WTC11 (cell line): ENCODE results near the gene ERMAP. TPM values are rescaled to one million over a fixed set of nuclear protein-coding genes. Genes with fewer than 3 reads are reported as not detected.

Source experiments
- ATAC-seq: fragments of 200-7000 bp; cut with Tn5 transposase; 2 replicates; pipeline ENCODE4 v1.10.0; 2021; ENCODE audit warnings: mild to moderate bottlenecking, moderate library complexity
- CTCF ChIA-PET: fragments of 300-600 bp; sonication (Branson Sonifier 250); formaldehyde crosslinking; loops from one replicate; lab custom pipeline; 2021; ENCODE audit warnings: antibody characterized with exemption; lab: Charles Lee
- POLR2A ChIA-PET: fragments of 350-600 bp; sonication (Branson Sonifier 250); formaldehyde crosslinking; loops from one replicate; lab custom pipeline; 2021; ENCODE audit warnings: antibody characterized with exemption; lab: Charles Lee
- DNase-seq: peaks from one replicate; pipeline ENCODE4 v3.0.0; 2021; ENCODE audit warnings: low spot score
- H3K27ac Mint-ChIP-seq: 2 replicates; pipeline ENCODE4 v1.8.0; 2021; ENCODE audit warnings: mixed read lengths
- H3K27me3 Mint-ChIP-seq: 2 replicates; pipeline ENCODE4 v1.8.0; 2021; ENCODE audit warnings: low read depth, mild to moderate bottlenecking, moderate library complexity, mixed read lengths
- H3K36me3 Mint-ChIP-seq: 2 replicates; pipeline ENCODE4 v1.8.0; 2021; ENCODE audit warnings: mixed read lengths
- H3K4me1 Mint-ChIP-seq: 2 replicates; pipeline ENCODE4 v1.8.0; 2022; ENCODE audit warnings: mixed read lengths
- H3K4me3 Mint-ChIP-seq: 2 replicates; pipeline ENCODE4 v1.8.0; 2021; ENCODE audit warnings: mild to moderate bottlenecking, moderate library complexity, mixed read lengths
- H3K9me3 Mint-ChIP-seq: 2 replicates; pipeline ENCODE4 v1.8.0; 2021; ENCODE audit warnings: mixed read lengths
- ELF4 ChIP-seq: sonication (generic); formaldehyde crosslinking; IDR thresholded peaks from 2 replicates; pipeline ENCODE4 v1.8.1; 2022; ENCODE audit warnings: low read depth, mild to moderate bottlenecking, moderate library complexity, missing genetic modification reagents
- EMX1 ChIP-seq: fragments of 250-450 bp; sonication (Bioruptor Pico); IDR thresholded peaks from 2 replicates; pipeline ENCODE4 v1.8.0; 2021; ENCODE audit warnings: mild to moderate bottlenecking
- FOXK1 ChIP-seq: sonication (generic); formaldehyde crosslinking; IDR thresholded peaks from 2 replicates; pipeline ENCODE4 v1.8.0; 2022; ENCODE audit warnings: mild to moderate bottlenecking, moderate library complexity, missing genetic modification reagents
- FOXP1 ChIP-seq: sonication (generic); formaldehyde crosslinking; IDR thresholded peaks from 2 replicates; pipeline ENCODE4 v1.8.0; 2022; ENCODE audit warnings: missing genetic modification reagents, mild to moderate bottlenecking, moderate library complexity, borderline replicate concordance
- NFATC4 ChIP-seq: fragments of 250-450 bp; sonication (Bioruptor Pico); IDR thresholded peaks from 2 replicates; pipeline ENCODE4 v1.9.0; 2021; ENCODE audit warnings: mild to moderate bottlenecking
- PRRX2 ChIP-seq: fragments of 250-450 bp; sonication (Bioruptor Pico); IDR thresholded peaks from 2 replicates; pipeline ENCODE4 v1.8.0; 2021; ENCODE audit warnings: mild to moderate bottlenecking
- USF1 ChIP-seq: sonication (generic); formaldehyde crosslinking; IDR thresholded peaks from 2 replicates; pipeline ENCODE4 v1.8.0; 2022; ENCODE audit warnings: mild to moderate bottlenecking, missing genetic modification reagents
- ZMAT4 ChIP-seq: fragments of 250-450 bp; sonication (Bioruptor Pico); IDR thresholded peaks from 2 replicates; pipeline ENCODE4 v1.9.0; 2021; ENCODE audit warnings: mild to moderate bottlenecking
- ZNF281 ChIP-seq: sonication (generic); formaldehyde crosslinking; IDR thresholded peaks from 2 replicates; pipeline ENCODE4 v1.8.0; 2023; ENCODE audit warnings: mild to moderate bottlenecking, missing genetic modification reagents
- ZNF317 ChIP-seq: sonication (generic); formaldehyde crosslinking; IDR thresholded peaks from 2 replicates; pipeline ENCODE4 v1.8.1; 2023; ENCODE audit warnings: low read depth, mild to moderate bottlenecking, moderate library complexity, missing genetic modification reagents, borderline replicate concordance
- total RNA-seq: library from RNA; stranded (reverse); gene quantifications from 3 replicates; pipeline ENCODE4 v1.2.3, GENCODE V29; 2021
- TF ChIP-seq, protein P1 (sequence below): sonication (generic); formaldehyde crosslinking; IDR thresholded peaks from 2 replicates; pipeline ENCODE4 v1.8.1; 2023; ENCODE audit warnings: mild to moderate bottlenecking, missing genetic modification reagents, moderate library complexity
- TF ChIP-seq, protein P2 (sequence below): sonication (generic); formaldehyde crosslinking; IDR thresholded peaks from 2 replicates; pipeline ENCODE4 v1.8.0; 2022; ENCODE audit warnings: mild to moderate bottlenecking, missing genetic modification reagents
- TF ChIP-seq, protein P3 (sequence below): sonication (generic); formaldehyde crosslinking; IDR thresholded peaks from 2 replicates; pipeline ENCODE4 v1.8.0; 2022; ENCODE audit warnings: missing genetic modification reagents

The ERMAP gene
- total RNA-seq, 1 experiment from 2014 or later = 2.6 TPM

GRCh38 chr1:42886800-42887199, 69.9 kb downstream of the ERMAP start:
- POLR2A ChIA-PET = no interaction called here
- TF ChIP-seq ZNF281 (CRISPR knock-in tag) (no peak), ZMAT4 (CRISPR knock-in tag) (no peak), PRRX2 (CRISPR knock-in tag) (no peak)
- TF ChIP-seq, protein P1, sequence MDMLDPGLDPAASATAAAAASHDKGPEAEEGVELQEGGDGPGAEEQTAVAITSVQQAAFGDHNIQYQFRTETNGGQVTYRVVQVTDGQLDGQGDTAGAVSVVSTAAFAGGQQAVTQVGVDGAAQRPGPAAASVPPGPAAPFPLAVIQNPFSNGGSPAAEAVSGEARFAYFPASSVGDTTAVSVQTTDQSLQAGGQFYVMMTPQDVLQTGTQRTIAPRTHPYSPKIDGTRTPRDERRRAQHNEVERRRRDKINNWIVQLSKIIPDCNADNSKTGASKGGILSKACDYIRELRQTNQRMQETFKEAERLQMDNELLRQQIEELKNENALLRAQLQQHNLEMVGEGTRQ (CRISPR knock-in tag) = no peak
- TF ChIP-seq, all 79 proteins: peak for 0
- Mint-ChIP-seq H3K36me3 (no peaks in the 10 kb centered on the region), H3K27ac (no peak overlapping the region), H3K27me3 (peaks cover 7% of the 10 kb centered on the region; the same call in 1 of the 2 replicates), H3K9me3 (no peaks in the 10 kb centered on the region), H3K4me1 (no peaks in the 10 kb centered on the region), H3K4me3 (no peak overlapping the region)
- DNase-seq = no peak
- CTCF ChIA-PET = interaction anchor here (1.4 kb wide), 1 partner anchor 27 kb away, joined by 4 read pairs; no protein-coding TSS in a partner anchor
- ATAC-seq = no peak

DNA sequence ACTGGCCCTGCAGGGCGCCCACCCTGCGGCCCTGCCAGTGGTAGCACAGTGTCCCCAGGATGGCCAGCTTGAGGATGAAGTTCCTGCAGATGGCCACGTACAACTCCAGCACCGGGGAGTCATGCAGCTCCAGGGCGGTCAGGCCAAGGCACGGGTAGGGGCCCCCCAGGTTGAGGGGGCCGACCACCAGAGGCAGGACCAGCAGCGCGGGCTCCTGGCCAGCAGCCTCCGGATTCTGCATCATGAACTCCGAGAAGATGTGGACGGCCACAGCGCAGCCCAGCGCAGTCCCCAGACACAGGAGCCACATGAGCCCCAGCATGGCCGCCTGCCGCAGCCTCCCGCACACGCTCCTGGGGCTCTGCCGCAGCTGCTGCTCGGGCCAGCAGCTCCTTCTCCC, 70.4 kb downstream of the ERMAP start:
- H3K27ac Mint-ChIP-seq = no peak overlapping the region
- CTCF ChIA-PET = interaction anchor here (1.4 kb wide), 1 partner anchor 26 kb away, joined by 4 read pairs; no protein-coding TSS in a partner anchor
- H3K9me3 Mint-ChIP-seq = no peaks in the 10 kb centered on the region
- POLR2A ChIA-PET = no interaction called here
- no peak for ATAC-seq
- H3K27me3 Mint-ChIP-seq = peaks cover 7% of the 10 kb centered on the region; the same call in 1 of the 2 replicates
- DNase-seq = no peak
- TF ChIP-seq USF1 (CRISPR knock-in tag) = no peak
- TF ChIP-seq FOXK1 = no peak
- no peak for TF ChIP-seq ZNF317 (CRISPR knock-in tag)
- no peak for TF ChIP-seq ZMAT4 (CRISPR knock-in tag)
- TF ChIP-seq, protein P2, sequence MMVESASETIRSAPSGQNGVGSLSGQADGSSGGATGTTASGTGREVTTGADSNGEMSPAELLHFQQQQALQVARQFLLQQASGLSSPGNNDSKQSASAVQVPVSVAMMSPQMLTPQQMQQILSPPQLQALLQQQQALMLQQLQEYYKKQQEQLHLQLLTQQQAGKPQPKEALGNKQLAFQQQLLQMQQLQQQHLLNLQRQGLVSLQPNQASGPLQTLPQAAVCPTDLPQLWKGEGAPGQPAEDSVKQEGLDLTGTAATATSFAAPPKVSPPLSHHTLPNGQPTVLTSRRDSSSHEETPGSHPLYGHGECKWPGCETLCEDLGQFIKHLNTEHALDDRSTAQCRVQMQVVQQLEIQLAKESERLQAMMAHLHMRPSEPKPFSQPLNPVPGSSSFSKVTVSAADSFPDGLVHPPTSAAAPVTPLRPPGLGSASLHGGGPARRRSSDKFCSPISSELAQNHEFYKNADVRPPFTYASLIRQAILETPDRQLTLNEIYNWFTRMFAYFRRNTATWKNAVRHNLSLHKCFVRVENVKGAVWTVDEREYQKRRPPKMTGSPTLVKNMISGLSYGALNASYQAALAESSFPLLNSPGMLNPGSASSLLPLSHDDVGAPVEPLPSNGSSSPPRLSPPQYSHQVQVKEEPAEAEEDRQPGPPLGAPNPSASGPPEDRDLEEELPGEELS (CRISPR knock-in tag) = no peak
- TF ChIP-seq FOXP1 (CRISPR knock-in tag) = no peak
- no peak for TF ChIP-seq ELF4 (CRISPR knock-in tag)
- TF ChIP-seq, all 79 proteins: peak for 0
- Mint-ChIP-seq H3K4me1 (no peaks in the 10 kb centered on the region), H3K36me3 (no peaks in the 10 kb centered on the region), H3K4me3 (no peak overlapping the region)

DNA sequence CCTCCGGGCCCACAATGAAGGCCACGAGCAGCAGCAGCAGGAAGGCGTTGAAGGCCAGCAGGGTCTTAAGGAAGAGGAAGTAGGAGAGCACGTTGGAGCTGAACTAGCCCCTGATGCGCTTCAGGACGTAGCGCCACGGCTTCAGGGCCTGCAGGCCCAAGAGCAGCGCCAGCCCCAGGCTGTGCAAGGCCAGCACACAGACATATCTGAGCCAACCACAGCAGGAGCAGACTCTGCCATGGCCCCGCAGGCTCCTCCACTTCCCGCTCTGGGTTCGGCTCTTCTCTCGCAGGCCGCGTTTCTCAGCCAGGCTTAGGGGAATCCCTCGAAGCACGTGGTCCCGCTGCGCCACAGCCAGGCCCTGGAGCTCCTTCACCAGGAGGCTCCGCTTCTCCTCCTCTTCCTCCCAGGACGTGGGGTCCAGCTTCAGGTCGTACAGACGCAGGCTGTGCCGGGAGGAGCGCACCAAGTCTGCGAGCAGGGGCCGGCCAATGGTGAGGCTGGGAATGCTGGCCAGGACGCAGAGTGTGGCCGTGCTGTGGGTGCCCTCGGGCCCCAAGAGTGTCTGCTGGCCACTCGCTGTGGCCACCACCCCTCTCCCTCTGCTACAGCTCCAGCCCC, 71.2 kb downstream of the ERMAP start:
- CTCF ChIA-PET = interaction anchor here (0.6 to 1.4 kb wide), 4 partner anchors 25 to 845 kb away, joined by 3 to 4 read pairs (median 3); no protein-coding TSS in a partner anchor
- DNase-seq (no peak), ATAC-seq (peak; percentile 58)
- Mint-ChIP-seq H3K27ac (no peak overlapping the region), H3K4me1 (no peaks in the 10 kb centered on the region), H3K9me3 (no peaks in the 10 kb centered on the region), H3K4me3 (no peak overlapping the region), H3K36me3 (no peaks in the 10 kb centered on the region)
- TF ChIP-seq EMX1 = no peak
- TF ChIP-seq, protein P3, sequence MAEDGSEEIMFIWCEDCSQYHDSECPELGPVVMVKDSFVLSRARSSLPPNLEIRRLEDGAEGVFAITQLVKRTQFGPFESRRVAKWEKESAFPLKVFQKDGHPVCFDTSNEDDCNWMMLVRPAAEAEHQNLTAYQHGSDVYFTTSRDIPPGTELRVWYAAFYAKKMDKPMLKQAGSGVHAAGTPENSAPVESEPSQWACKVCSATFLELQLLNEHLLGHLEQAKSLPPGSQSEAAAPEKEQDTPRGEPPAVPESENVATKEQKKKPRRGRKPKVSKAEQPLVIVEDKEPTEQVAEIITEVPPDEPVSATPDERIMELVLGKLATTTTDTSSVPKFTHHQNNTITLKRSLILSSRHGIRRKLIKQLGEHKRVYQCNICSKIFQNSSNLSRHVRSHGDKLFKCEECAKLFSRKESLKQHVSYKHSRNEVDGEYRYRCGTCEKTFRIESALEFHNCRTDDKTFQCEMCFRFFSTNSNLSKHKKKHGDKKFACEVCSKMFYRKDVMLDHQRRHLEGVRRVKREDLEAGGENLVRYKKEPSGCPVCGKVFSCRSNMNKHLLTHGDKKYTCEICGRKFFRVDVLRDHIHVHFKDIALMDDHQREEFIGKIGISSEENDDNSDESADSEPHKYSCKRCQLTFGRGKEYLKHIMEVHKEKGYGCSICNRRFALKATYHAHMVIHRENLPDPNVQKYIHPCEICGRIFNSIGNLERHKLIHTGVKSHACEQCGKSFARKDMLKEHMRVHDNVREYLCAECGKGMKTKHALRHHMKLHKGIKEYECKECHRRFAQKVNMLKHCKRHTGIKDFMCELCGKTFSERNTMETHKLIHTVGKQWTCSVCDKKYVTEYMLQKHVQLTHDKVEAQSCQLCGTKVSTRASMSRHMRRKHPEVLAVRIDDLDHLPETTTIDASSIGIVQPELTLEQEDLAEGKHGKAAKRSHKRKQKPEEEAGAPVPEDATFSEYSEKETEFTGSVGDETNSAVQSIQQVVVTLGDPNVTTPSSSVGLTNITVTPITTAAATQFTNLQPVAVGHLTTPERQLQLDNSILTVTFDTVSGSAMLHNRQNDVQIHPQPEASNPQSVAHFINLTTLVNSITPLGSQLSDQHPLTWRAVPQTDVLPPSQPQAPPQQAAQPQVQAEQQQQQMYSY (CRISPR knock-in tag) = 0 out of 2 replicates have a peak, but pooled peaks have one; percentile 9
- no peak for TF ChIP-seq NFATC4
- TF ChIP-seq FOXP1 (CRISPR knock-in tag) = 0 out of 2 replicates have a peak, but pooled peaks have one; percentile 44
- TF ChIP-seq, all 79 proteins: peak for 2
- peaks cover 7% of the 10 kb centered on the region; the same call in 1 of the 2 replicates for H3K27me3 Mint-ChIP-seq
- POLR2A ChIA-PET = no interaction called here
